Prostate gland (tissue), 2 donors: ENCODE data around the gene UBE2C. TPM values are rescaled to one million over a fixed set of nuclear protein-coding genes. Genes with fewer than 3 reads are reported as not detected.

Source experiments
- DNase-seq: peaks from one replicate; pipeline ENCODE4 v3.0.0-alpha.2; 2019; ENCODE audit warnings: low spot score
- H3K27ac ChIP-seq, 2 donors: fragments of 200-600 bp; sonication (generic); 2 replicates each; pipeline ENCODE4 v1.5.1; 2017 to 2019
- H3K27me3 ChIP-seq: fragments of 200-600 bp; sonication (generic); replicated peaks from 2 replicates; pipeline ENCODE4 v1.5.1; 2019; ENCODE audit not compliant: insufficient read depth
- H3K36me3 ChIP-seq, 2 donors: fragments of 200-600 bp; sonication (generic); 1 replicate in 1 of 2; 2 replicates in 1 of 2; pipeline versions ENCODE4 v1.5.1 to v1.8.1; 2017 to 2019
- H3K4me1 ChIP-seq: fragments of 200-600 bp; sonication (generic); replicated peaks from 2 replicates; pipeline ENCODE4 v1.5.1; 2019
- H3K4me3 ChIP-seq, 2 donors: fragments of 200-600 bp; sonication (generic); 2 replicates each; pipeline ENCODE4 v1.5.1; 2017 to 2019
- H3K9me3 ChIP-seq: fragments of 200-600 bp; sonication (generic); 2 replicates; pipeline ENCODE4 v1.5.1; 2017
- CTCF ChIP-seq, 4 experiments: fragments of 200-600 bp in 2 of 4; fragments of 450-650 bp in 2 of 4; sonication (generic) in 2 of 4; IDR thresholded peaks; 1 replicate in 3 of 4; 2 replicates in 1 of 4; pipeline ENCODE4 v1.5.1; 2016 to 2019; ENCODE audit warnings: antibody characterized with exemption in 4 of 4, mild to moderate bottlenecking in 2 of 4, moderate library complexity in 2 of 4
- POLR2A ChIP-seq: fragments of 450-650 bp; IDR thresholded peaks from one replicate; pipeline ENCODE4 v1.6.1; 2016; ENCODE audit warnings: antibody characterized with exemption, mild to moderate bottlenecking
- POLR2AphosphoS5 ChIP-seq: sonication (generic); formaldehyde crosslinking; IDR thresholded peaks from one replicate; pipeline ENCODE4 v1.6.1; 2017; ENCODE audit warnings: antibody characterized with exemption
- WGBS: methylation state at CpG from one replicate; pipeline ENCODE4 v1.1.5; 2018; 5-methylcytosine and 5-hydroxymethylcytosine counted together
- intact Hi-C: fragments of 100-400 bp; cut with DNase I; formaldehyde crosslinking; loops from one replicate; pipeline ENCODE4 v1.14.2; 2022
- small RNA-seq, 2 donors: library from RNA; depleted of rRNA; stranded (forward); fragments of <200 nt; gene quantifications; one replicate each; pipeline ENCODE3, GENCODE V24; 2016
- total RNA-seq, 2 donors: library from RNA; depleted of rRNA; stranded (reverse); fragments of >200 nt; gene quantifications; one replicate each; pipeline ENCODE4 v1.1.0, GENCODE V29; 2016

The UBE2C gene
- total RNA-seq, 2 donors from 2014 or later, result 2.2 to 10.9 TPM

GRCh38 chr20:45866454-45866853 lies 54.0 kb downstream of the UBE2C start:
- no peak for DNase-seq
- H3K9me3 ChIP-seq, result no peaks in the 10 kb centered on the region
- 94% methylated on average over 5 of the region's 5 CpGs for WGBS
- intact Hi-C loops, result no loop called here
- no peaks in the 10 kb centered on the region for H3K36me3 ChIP-seq
- no peaks in the 10 kb centered on the region for H3K27me3 ChIP-seq
- no peak for TF ChIP-seq POLR2A
- TF ChIP-seq POLR2AphosphoS5, result no peak
- TF ChIP-seq CTCF (IDR thresholded peaks at IDR 0.05), result no peak
- H3K27ac ChIP-seq, result no peak overlapping the region
- H3K4me3 ChIP-seq, result no peak overlapping the region
- H3K4me1 ChIP-seq, result no peaks in the 10 kb centered on the region

Small RNA genes lying within 50 kb of the gene (small RNA-seq; reads per million reads assigned to genes)
- gene RNU6ATAC38P, result 0 reads per million in 2 donors

Other genes with a start within 250 kb of the UBE2C start
- not detected for gene WFDC8, start 233.4 kb upstream of the UBE2C start, total RNA-seq
- not detected for gene WFDC10A, start 182.9 kb upstream of the UBE2C start, total RNA-seq
- not detected for gene WFDC9, start 181.4 kb upstream of the UBE2C start, total RNA-seq
- gene WFDC11, start 142.4 kb upstream of the UBE2C start, total RNA-seq, result not detected
- gene WFDC13, start 110.6 kb upstream of the UBE2C start, total RNA-seq, result not detected
- not detected for gene WFDC10B, start 107.6 kb upstream of the UBE2C start, total RNA-seq
- not detected for gene SPINT4, start 90.3 kb upstream of the UBE2C start, total RNA-seq
- gene WFDC3, start 20.8 kb upstream of the UBE2C start, total RNA-seq, result 1 to 10 TPM in 1 of 2 donors, not detected in 1; 5.2 TPM
- gene DNTTIP1, start 20.7 kb upstream of the UBE2C start, total RNA-seq, result 10 to 100 TPM; 21.8 to 35.5 TPM
- 1 to 10 TPM; 2.1 to 3.0 TPM for gene TNNC2, start 14.7 kb downstream of the UBE2C start, total RNA-seq
- 10 to 100 TPM; 60.4 to 68.4 TPM for gene SNX21, start 21.2 kb downstream of the UBE2C start, total RNA-seq
- 10 to 100 TPM; 57.4 to 68.1 TPM for gene ACOT8, start 44.7 kb downstream of the UBE2C start, total RNA-seq
- 10 to 100 TPM in 1 of 2 donors, 1 to 10 TPM in 1; 4.3 to 11.9 TPM for gene ZSWIM3, start 45.0 kb downstream of the UBE2C start, total RNA-seq
- 10 to 100 TPM; 13.8 to 17.8 TPM for gene ZSWIM1, start 68.6 kb downstream of the UBE2C start, total RNA-seq
- gene SPATA25, start 75.0 kb downstream of the UBE2C start, total RNA-seq, result 1 to 10 TPM; 2.0 to 7.4 TPM
- gene NEURL2, start 78.6 kb downstream of the UBE2C start, total RNA-seq, result 10 to 100 TPM in 1 of 2 donors, 1 to 10 TPM in 1; 9.8 to 11.3 TPM
- gene CTSA, start 78.7 kb downstream of the UBE2C start, total RNA-seq, result 100 to 1,000 TPM in 1 of 2 donors, 10 to 100 TPM in 1; 37.9 to 215 TPM
- gene PLTP, start 99.5 kb downstream of the UBE2C start, total RNA-seq, result 100 to 1,000 TPM in 1 of 2 donors, 10 to 100 TPM in 1; 29.4 to 101 TPM
- gene PCIF1, start 122.0 kb downstream of the UBE2C start, total RNA-seq, result 10 to 100 TPM; 39.8 to 54.9 TPM
- gene ZNF335, start 159.6 kb downstream of the UBE2C start, total RNA-seq, result 10 to 100 TPM; 21.4 to 43.4 TPM
- 1 to 10 TPM in 1 of 2 donors, under 1 TPM in 1; 0.59 to 1.4 TPM for gene MMP9, start 196.3 kb downstream of the UBE2C start, total RNA-seq
- 1 to 10 TPM in 1 of 2 donors, not detected in 1; 3.6 TPM for gene SLC12A5, start 216.6 kb downstream of the UBE2C start, total RNA-seq